ENCODE results near the gene CAMK2A.

CAMK2A gene

DNA sequence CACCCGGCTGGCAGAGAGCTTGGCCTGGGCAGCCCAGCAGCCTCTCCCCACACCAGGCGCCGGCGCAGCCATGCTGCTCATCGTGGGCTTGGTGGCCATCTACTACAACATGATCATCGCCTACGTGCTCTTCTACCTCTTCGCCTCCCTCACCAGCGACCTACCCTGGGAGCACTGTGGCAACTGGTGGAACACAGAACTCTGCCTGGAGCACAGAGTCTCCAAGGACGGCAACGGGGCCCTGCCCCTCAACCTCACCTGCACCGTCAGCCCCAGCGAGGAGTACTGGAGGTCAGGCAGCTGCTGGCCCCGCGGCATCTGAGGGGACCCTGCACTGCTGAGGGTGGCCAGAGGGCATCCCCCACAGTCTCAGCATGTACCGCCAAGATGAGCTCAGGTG, 92.6 kb downstream of the CAMK2A start:
- Histone ChIP-seq H3K79me2 (ENCODE audit: control insufficient read depth, low read length) (no peaks in the 10 kb centered on the region), H3K4me2 (ENCODE audit: low read length) (no peak overlapping the region), H3K4me3 (ENCODE audit: low read length) (no peak overlapping the region), H3K27ac (ENCODE audit: low read depth, low read length) (no peak overlapping the region), H3K9me2 (replicated peaks; ENCODE audit: control insufficient read depth, low read length) (no peaks in the 10 kb centered on the region), H4K20me1 (ENCODE audit: control insufficient read depth, insufficient read depth, low read depth, low read length) (no peaks in the 10 kb centered on the region), H3F3A (ENCODE audit: control insufficient read depth, insufficient read depth) (no peaks in the 10 kb centered on the region), H3K4me1 (ENCODE audit: control insufficient read depth, low read length) (no peaks in the 10 kb centered on the region), H3K9me3 (ENCODE audit: control insufficient read depth, insufficient read depth, low read length) (no peaks in the 10 kb centered on the region), H3K27me3 (ENCODE audit: control insufficient read depth, low read length) (peaks cover 5% of the 10 kb centered on the region; the same call in 1 of the 2 replicates), H3K36me3 (ENCODE audit: control insufficient read depth, low read length) (no peaks in the 10 kb centered on the region)
- TF ChIP-seq, protein P1, sequence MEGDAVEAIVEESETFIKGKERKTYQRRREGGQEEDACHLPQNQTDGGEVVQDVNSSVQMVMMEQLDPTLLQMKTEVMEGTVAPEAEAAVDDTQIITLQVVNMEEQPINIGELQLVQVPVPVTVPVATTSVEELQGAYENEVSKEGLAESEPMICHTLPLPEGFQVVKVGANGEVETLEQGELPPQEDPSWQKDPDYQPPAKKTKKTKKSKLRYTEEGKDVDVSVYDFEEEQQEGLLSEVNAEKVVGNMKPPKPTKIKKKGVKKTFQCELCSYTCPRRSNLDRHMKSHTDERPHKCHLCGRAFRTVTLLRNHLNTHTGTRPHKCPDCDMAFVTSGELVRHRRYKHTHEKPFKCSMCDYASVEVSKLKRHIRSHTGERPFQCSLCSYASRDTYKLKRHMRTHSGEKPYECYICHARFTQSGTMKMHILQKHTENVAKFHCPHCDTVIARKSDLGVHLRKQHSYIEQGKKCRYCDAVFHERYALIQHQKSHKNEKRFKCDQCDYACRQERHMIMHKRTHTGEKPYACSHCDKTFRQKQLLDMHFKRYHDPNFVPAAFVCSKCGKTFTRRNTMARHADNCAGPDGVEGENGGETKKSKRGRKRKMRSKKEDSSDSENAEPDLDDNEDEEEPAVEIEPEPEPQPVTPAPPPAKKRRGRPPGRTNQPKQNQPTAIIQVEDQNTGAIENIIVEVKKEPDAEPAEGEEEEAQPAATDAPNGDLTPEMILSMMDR (IDR thresholded peaks at IDR 0.05; ENCODE audit: low read depth, low read length, poor library complexity, severe bottlenecking) = no peak
- TF ChIP-seq EZH2phosphoT487 (IDR thresholded peaks at IDR 0.05; ENCODE audit: borderline replicate concordance, low read length) = no peak

DNA sequence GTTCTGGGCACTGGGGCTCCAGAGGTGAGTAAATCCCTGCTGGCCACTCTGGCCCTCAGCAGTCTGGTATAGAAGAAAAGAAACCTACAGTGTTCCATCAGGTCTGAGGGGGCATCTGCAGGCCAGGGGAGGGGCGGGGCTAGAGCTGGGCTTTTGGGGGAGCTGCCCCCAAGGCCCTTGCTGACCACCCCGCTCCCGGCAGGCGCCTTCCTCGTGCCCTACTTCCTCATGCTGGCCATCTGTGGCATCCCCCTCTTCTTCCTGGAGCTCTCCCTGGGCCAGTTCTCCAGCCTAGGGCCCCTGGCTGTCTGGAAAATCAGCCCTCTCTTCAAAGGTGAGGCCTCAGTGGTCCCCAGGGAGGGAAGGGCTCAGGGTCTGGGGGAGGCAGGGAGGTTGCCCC, 93.1 kb downstream of the CAMK2A start:
- no peaks in the 10 kb centered on the region for H3K9me3 ChIP-seq (ENCODE audit: control insufficient read depth, insufficient read depth, low read length)
- H3K79me2 ChIP-seq (ENCODE audit: control insufficient read depth, low read length) = no peaks in the 10 kb centered on the region
- no peaks in the 10 kb centered on the region for H3K4me1 ChIP-seq (ENCODE audit: control insufficient read depth, low read length)
- no peak overlapping the region for H3K4me3 ChIP-seq (ENCODE audit: low read length)
- H3K27me3 ChIP-seq (ENCODE audit: control insufficient read depth, low read length) = peaks cover 5% of the 10 kb centered on the region; the same call in 1 of the 2 replicates
- TF ChIP-seq, protein P1 (IDR thresholded peaks at IDR 0.05; ENCODE audit: low read depth, low read length, poor library complexity, severe bottlenecking) = no peak
- no peak for TF ChIP-seq EZH2phosphoT487 (IDR thresholded peaks at IDR 0.05; ENCODE audit: borderline replicate concordance, low read length)
- no peak overlapping the region for H3K4me2 ChIP-seq (ENCODE audit: low read length)
- no peak overlapping the region for H3K27ac ChIP-seq (ENCODE audit: low read depth, low read length)
- no peaks in the 10 kb centered on the region for H3K9me2 ChIP-seq (replicated peaks; ENCODE audit: control insufficient read depth, low read length)
- no peaks in the 10 kb centered on the region for H4K20me1 ChIP-seq (ENCODE audit: control insufficient read depth, insufficient read depth, low read depth, low read length)
- no peaks in the 10 kb centered on the region for H3F3A ChIP-seq (ENCODE audit: control insufficient read depth, insufficient read depth)
- H3K36me3 ChIP-seq (ENCODE audit: control insufficient read depth, low read length) = no peaks in the 10 kb centered on the region

DNA sequence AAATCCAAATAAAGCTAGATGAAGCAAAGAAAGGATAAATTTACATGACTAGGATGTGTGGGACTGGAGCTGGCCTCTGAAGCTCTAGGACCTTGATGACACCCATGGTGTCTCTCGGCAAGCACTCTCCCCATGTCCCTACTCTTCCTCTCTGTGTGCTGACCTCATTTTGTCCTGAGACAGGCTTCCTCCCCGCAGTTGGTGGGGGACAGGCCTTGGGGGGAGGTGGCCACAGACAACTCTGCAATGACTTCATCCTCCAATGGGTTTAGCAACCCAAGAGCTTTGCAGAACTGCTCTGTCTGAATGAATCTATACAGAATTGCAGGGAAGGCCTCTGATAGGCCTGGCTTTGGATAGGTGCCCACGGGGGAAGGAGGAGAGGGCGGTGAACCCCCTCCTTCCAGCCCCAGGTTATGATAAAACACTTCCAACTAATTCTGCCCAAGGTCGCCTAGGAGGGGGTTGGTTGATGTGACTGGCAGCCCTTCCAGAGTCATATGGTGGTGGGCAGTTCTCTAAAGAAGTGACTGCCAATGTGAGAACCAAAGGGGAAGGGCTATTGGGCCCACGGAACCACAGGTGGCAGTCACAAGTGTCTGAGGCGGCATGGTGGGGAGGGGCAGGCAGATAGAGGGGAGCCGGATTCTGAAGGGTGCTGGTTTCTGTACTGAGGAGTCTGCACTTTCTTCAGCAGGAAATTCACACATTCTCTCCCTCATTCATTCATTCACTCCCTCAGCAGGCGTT, 93.7 kb downstream of the CAMK2A start:
- H3K27me3 ChIP-seq (ENCODE audit: control insufficient read depth, low read length) = peaks cover 8% of the 10 kb centered on the region
- H3K4me2 ChIP-seq (ENCODE audit: low read length) = no peak overlapping the region
- no peaks in the 10 kb centered on the region for H3F3A ChIP-seq (ENCODE audit: control insufficient read depth, insufficient read depth)
- no peak overlapping the region for H3K4me3 ChIP-seq (ENCODE audit: low read length)
- H3K4me1 ChIP-seq (ENCODE audit: control insufficient read depth, low read length) = no peaks in the 10 kb centered on the region
- no peaks in the 10 kb centered on the region for H3K9me2 ChIP-seq (replicated peaks; ENCODE audit: control insufficient read depth, low read length)
- TF ChIP-seq EZH2phosphoT487 (IDR thresholded peaks at IDR 0.05; ENCODE audit: borderline replicate concordance, low read length) = no peak
- TF ChIP-seq, protein P1 (IDR thresholded peaks at IDR 0.05; ENCODE audit: low read depth, low read length, poor library complexity, severe bottlenecking) = no peak
- no peaks in the 10 kb centered on the region for H3K9me3 ChIP-seq (ENCODE audit: control insufficient read depth, insufficient read depth, low read length)
- no peaks in the 10 kb centered on the region for H3K79me2 ChIP-seq (ENCODE audit: control insufficient read depth, low read length)
- H3K36me3 ChIP-seq (ENCODE audit: control insufficient read depth, low read length) = no peaks in the 10 kb centered on the region
- H3K27ac ChIP-seq (ENCODE audit: low read depth, low read length) = no peak overlapping the region
- H4K20me1 ChIP-seq (ENCODE audit: control insufficient read depth, insufficient read depth, low read depth, low read length) = no peaks in the 10 kb centered on the region
